ENCODE results near the gene FAM89A.

DNA sequence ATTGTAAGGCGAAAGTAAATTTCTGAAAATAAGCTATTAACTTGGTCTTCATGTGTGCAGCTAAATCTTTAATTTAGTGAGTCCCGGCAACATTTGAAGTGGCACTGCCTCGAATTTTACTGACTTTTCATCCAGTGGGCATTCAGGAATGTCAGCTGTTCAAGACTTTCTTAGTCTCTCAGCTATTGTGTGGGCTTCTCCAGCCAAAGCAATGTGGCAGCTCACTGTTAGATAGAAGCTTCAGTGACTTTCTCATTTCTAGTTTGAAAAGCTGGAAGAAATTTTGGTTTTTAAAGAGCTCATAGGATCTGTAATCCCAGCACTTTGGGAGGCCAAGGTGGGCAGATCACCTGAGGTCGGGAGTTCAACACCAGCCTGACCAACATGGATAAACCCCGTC lies 44.3 kb upstream of the FAM89A start:
- no peak for TF ChIP-seq EZH2 (IDR thresholded peaks at IDR 0.05; ENCODE audit: borderline replicate concordance, insufficient read depth, low read depth, low read length, poor library complexity, severe bottlenecking)
- TF ChIP-seq, protein P1, sequence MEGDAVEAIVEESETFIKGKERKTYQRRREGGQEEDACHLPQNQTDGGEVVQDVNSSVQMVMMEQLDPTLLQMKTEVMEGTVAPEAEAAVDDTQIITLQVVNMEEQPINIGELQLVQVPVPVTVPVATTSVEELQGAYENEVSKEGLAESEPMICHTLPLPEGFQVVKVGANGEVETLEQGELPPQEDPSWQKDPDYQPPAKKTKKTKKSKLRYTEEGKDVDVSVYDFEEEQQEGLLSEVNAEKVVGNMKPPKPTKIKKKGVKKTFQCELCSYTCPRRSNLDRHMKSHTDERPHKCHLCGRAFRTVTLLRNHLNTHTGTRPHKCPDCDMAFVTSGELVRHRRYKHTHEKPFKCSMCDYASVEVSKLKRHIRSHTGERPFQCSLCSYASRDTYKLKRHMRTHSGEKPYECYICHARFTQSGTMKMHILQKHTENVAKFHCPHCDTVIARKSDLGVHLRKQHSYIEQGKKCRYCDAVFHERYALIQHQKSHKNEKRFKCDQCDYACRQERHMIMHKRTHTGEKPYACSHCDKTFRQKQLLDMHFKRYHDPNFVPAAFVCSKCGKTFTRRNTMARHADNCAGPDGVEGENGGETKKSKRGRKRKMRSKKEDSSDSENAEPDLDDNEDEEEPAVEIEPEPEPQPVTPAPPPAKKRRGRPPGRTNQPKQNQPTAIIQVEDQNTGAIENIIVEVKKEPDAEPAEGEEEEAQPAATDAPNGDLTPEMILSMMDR (IDR thresholded peaks at IDR 0.05): no peak

Measured in B cell (primary cell).